Stimulated activated CD4-positive, alpha-beta T cell treated with anti-CD3 and anti-CD28 coated beads, Interleukin-15, amount 100 ng/mL, for 48 hours (primary cell): ENCODE data around the gene PICK1.
A peak's percentile ranks its signal among the peaks of the same experiment; 100 is the strongest.

Source experiments
- DNase-seq, 2 donors: peaks; one replicate each; pipeline ENCODE4 v3.0.0-alpha.2; 2020; ENCODE audit warnings: low read depth in 2 of 2

PICK1 gene

GRCh38 chr22:38049812-38050619, 7.2 kb upstream of the PICK1 start:
- no peak for DNase-seq

- DNase-seq = no peak
Observed at GRCh38 chr22:38050720-38051119, 6.5 kb upstream of the PICK1 start.

GRCh38 chr22:38051261-38051660, 5.9 kb upstream of the PICK1 start:
- DNase-seq = no peak

- peak; percentile 60 to 61 for DNase-seq
Observed at GRCh38 chr22:38051900-38052862, 5.0 kb upstream of the PICK1 start.

GRCh38 chr22:38062791-38063190, 5.6 kb downstream of the PICK1 start:
- DNase-seq = no peak

GRCh38 chr22:38065539-38065938, 8.3 kb downstream of the PICK1 start:
- DNase-seq = no peak

GRCh38 chr22:38066381-38067027, 9.3 kb downstream of the PICK1 start:
- no peak for DNase-seq

GRCh38 chr22:38067028-38067415, 9.8 kb downstream of the PICK1 start:
- DNase-seq = no peak

- no peak for DNase-seq
Observed at GRCh38 chr22:38067761-38068360, 10.7 kb downstream of the PICK1 start.

- DNase-seq = no peak
Observed at GRCh38 chr22:38068641-38069371, 11.6 kb downstream of the PICK1 start.

- no peak for DNase-seq
Observed at GRCh38 chr22:38069372-38070249, 12.4 kb downstream of the PICK1 start.

- DNase-seq = no peak
Observed at GRCh38 chr22:38070250-38070921, 13.2 kb downstream of the PICK1 start.

GRCh38 chr22:38071421-38072321, 14.5 kb downstream of the PICK1 start:
- no peak for DNase-seq

GRCh38 chr22:38072322-38073149, 15.3 kb downstream of the PICK1 start:
- DNase-seq = no peak

GRCh38 chr22:38073150-38074130, 16.2 kb downstream of the PICK1 start:
- no peak for DNase-seq
